Kidney (tissue), 14 donors: ENCODE results near the gene PSMD8. TPM values are rescaled to one million over a fixed set of nuclear protein-coding genes. Genes with fewer than 3 reads are reported as not detected.
A peak's percentile ranks its signal among the peaks of the same experiment; 100 is the strongest.

Source experiments
- DNase-seq, 5 donors: peaks; one replicate each; pipeline ENCODE4 v3.0.0-alpha.2; 2013 to 2020
- FAIRE-seq: peaks from 2 replicates; lab custom pipeline; 2012; peaks lifted over from hg19 to GRCh38; lab: Jason Lieb, UNC
- H3K27ac ChIP-seq, 2 donors: one replicate each; pipeline ENCODE4 v1.7.0; 2013; ENCODE audit warnings: low read depth in 2 of 2, low read length in 2 of 2, inconsistent platforms in 1 of 2
- H3K27me3 ChIP-seq: one replicate; pipeline ENCODE4 v1.7.1; 2013; ENCODE audit warnings: low read length, inconsistent platforms; ENCODE audit not compliant: control insufficient read depth, insufficient read depth
- H3K36me3 ChIP-seq, 3 donors: one replicate each; pipeline versions ENCODE4 v1.7.0 to v1.7.1; 2013; ENCODE audit warnings: low read length in 3 of 3, control low read depth in 1 of 3, inconsistent platforms in 1 of 3; ENCODE audit not compliant: insufficient read depth in 3 of 3, control insufficient read depth in 2 of 3
- H3K4me1 ChIP-seq, 3 donors: one replicate each; pipeline versions ENCODE4 v1.7.0 to v1.7.1; 2013; ENCODE audit warnings: low read length in 3 of 3, inconsistent platforms in 1 of 3, low read depth in 1 of 3; ENCODE audit not compliant: control insufficient read depth in 2 of 3, insufficient read depth in 2 of 3
- H3K4me3 ChIP-seq, 3 donors: one replicate each; pipeline versions ENCODE4 v1.7.0 to v1.8.1; 2013; ENCODE audit warnings: low read length in 3 of 3, control low read depth in 1 of 3, inconsistent platforms in 1 of 3
- H3K9ac ChIP-seq, 3 donors: one replicate each; pipeline versions ENCODE4 v1.7.0 to v1.7.1; 2013; ENCODE audit warnings: low read length in 3 of 3, control low read depth in 1 of 3, inconsistent platforms in 1 of 3
- H3K9me3 ChIP-seq, 3 donors: one replicate each; pipeline versions ENCODE4 v1.7.0 to v1.7.1; 2013; ENCODE audit warnings: low read length in 3 of 3, control low read depth in 1 of 3, inconsistent platforms in 1 of 3; ENCODE audit not compliant: control insufficient read depth in 2 of 3, insufficient read depth in 1 of 3
- intact Hi-C: fragments of 100-400 bp; cut with DNase I; formaldehyde crosslinking; loops from one replicate; pipeline ENCODE4 v1.11.1; 2022
- polyA plus RNA-seq: library from polyadenylated mRNA; stranded (reverse); fragments of 350-450 nt; fragmentation: Illumina TruSeq; extraction: RNeasy Lipid Tissue Mini Kit (QIAGEN cat#74804); gene quantifications from one replicate; pipeline ENCODE4 v1.2.3, GENCODE V29; 2014; ENCODE audit warnings: low read depth, low replicate concordance; ENCODE audit not compliant: insufficient read depth
- total RNA-seq: library from RNA; stranded (reverse); fragmentation: NEBNext Ultra II Directional; extraction: Animal tissue kit (Norgen Biotek cat#: 25700); gene quantifications from one replicate; pipeline ENCODE4 v1.2.1, GENCODE V29; 2021
- TF ChIP-seq, protein P1 (sequence below): IDR thresholded peaks from 3 replicates; pipeline ENCODE4 v1.5.1; 2012; ENCODE audit warnings: mild to moderate bottlenecking, moderate library complexity, borderline replicate concordance; ENCODE audit not compliant: insufficient read depth; ENCODE audit errors: extremely low read depth
- donor health status: control.
- donor health status: control.
- donor health status: control.
- donor health status: control.
- donor health status: control.
- donor health status: DM: yes; HTN: yes; CAD: no.
- donor health status: Normal renal cell carcinoma (clear cell type).

Gene PSMD8
- total and polyA plus RNA-seq, 2 donors from 2014 or later: 126 to 217 TPM

DNA sequence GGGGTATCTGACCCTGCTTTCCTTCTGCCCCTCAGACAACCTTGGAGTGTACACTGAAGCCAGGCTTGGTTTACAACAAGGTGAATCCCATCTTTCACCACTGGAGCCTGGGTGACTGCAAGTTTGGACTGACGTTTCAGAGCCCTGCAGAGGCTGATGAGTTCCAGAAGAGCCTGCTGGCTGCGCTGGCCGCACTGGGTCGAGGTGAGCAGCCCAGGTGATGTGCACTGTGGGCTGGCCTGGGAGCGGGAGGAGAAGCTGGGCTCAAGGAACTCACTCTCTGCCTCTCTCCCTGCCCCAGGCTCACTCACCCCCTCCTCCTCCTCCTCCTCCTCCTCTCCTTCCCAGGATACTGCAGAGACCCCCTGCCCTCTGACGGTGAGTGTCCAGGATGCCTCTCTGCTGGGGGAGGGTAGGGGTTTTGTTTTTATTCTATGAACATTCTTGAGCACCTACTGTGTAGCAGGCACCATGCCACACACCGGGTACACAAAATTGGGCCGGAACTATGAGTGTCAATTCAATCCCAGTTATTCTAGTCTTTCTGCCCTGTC lies 17.6 kb downstream of the PSMD8 start:
- TF ChIP-seq, protein P1, sequence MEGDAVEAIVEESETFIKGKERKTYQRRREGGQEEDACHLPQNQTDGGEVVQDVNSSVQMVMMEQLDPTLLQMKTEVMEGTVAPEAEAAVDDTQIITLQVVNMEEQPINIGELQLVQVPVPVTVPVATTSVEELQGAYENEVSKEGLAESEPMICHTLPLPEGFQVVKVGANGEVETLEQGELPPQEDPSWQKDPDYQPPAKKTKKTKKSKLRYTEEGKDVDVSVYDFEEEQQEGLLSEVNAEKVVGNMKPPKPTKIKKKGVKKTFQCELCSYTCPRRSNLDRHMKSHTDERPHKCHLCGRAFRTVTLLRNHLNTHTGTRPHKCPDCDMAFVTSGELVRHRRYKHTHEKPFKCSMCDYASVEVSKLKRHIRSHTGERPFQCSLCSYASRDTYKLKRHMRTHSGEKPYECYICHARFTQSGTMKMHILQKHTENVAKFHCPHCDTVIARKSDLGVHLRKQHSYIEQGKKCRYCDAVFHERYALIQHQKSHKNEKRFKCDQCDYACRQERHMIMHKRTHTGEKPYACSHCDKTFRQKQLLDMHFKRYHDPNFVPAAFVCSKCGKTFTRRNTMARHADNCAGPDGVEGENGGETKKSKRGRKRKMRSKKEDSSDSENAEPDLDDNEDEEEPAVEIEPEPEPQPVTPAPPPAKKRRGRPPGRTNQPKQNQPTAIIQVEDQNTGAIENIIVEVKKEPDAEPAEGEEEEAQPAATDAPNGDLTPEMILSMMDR: no peak
- Histone ChIP-seq H3K27ac (no peak overlapping the region), H3K9me3 (no peaks in the 10 kb centered on the region), H3K27me3 (peaks cover 12% of the 10 kb centered on the region), H3K4me1 (peaks cover 0 to 4% (median 0%) of the 10 kb centered on the region in 3 donors), H3K4me3 (no peak overlapping the region), H3K9ac (no peak overlapping the region), H3K36me3 (no peaks in the 10 kb centered on the region)
- FAIRE-seq (no peak), DNase-seq (no peak)
- intact Hi-C loops: loop anchor here (10.0 kb wide), 1 partner anchor 233 kb away; no protein-coding TSS in a partner anchor

DNA sequence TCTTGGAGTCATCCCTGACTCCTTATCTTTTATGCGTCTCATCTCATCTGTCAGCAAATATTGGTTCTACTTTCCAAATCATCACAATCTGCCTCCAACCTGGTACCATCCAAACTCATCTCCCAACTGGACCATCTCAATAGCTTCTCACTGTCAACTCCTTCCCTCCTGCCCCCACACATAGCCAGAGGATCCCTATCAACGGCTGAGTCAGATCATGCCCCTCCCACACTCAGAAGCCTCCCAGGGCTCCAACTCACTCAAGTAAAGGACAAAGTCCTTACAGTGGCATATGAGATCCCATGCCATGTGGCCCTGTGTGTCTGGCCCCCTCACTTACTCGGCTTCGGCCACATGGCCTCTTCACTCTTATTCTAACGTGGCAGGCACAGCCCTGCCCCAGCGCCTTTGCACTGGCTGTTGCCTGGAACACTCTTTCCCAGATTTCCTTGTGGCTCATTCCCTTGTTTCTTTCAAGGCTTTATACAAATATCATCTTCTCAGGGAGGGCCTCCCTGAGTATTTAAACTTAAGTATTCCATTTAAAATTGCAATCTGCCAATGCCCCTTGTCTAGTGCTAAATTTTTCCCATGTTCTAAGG lies 18.4 kb downstream of the PSMD8 start:
- Histone ChIP-seq H3K36me3 (no peaks in the 10 kb centered on the region), H3K9me3 (no peaks in the 10 kb centered on the region), H3K9ac (no peak overlapping the region), H3K27ac (no peak overlapping the region), H3K27me3 (peaks cover 13% of the 10 kb centered on the region), H3K4me1 (no peaks in the 10 kb centered on the region), H3K4me3 (no peak overlapping the region)
- FAIRE-seq (no peak), DNase-seq (no peak)
- intact Hi-C loops: loop anchor here (10.0 kb wide), 1 partner anchor 232 kb away; no protein-coding TSS in a partner anchor
- TF ChIP-seq, protein P1: no peak

DNA sequence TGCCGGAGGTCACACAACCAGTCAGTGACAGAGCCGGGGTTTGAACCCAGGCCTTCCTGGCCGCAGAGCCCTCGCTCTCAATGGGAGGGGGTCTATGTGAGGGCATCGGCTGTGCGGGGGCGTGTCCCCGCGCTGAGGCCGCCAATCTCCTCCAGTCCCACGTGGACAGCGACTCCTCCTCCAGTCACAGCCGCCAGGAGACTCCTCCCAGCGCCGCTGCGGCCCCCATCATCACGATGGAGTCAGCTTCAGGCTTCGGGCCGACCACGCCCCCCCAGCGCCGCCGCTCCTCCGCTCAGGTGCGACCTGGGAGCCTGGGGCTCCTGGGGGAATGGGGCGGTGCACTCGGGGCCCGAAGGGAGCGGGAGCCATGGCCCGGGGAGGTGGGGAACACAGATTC lies 20.1 kb downstream of the PSMD8 start:
- no peak for FAIRE-seq
- no peaks in the 10 kb centered on the region for H3K9me3 ChIP-seq
- no peak overlapping the region for H3K9ac ChIP-seq
- TF ChIP-seq, protein P1: no peak
- peaks cover 13% of the 10 kb centered on the region for H3K27me3 ChIP-seq
- peak in 4 of 5 donors; percentile 83 to 92 (median 88) for DNase-seq
- intact Hi-C loops: loop anchor here (10.0 kb wide), 1 partner anchor 230 kb away; no protein-coding TSS in a partner anchor
- H3K36me3 ChIP-seq: no peaks in the 10 kb centered on the region
- H3K4me1 ChIP-seq: no peaks in the 10 kb centered on the region
- no peak overlapping the region for H3K27ac ChIP-seq
- H3K4me3 ChIP-seq: no peak overlapping the region
